HepG2 (cell line): ENCODE measurements around the gene IFNA2. TPM values are rescaled to one million over a fixed set of nuclear protein-coding genes. Genes with fewer than 3 reads are reported as not detected.

Source experiments
- ATF1 ChIP-seq: IDR thresholded peaks from 2 replicates; pipeline ENCODE4 v1.6.1; 2016; ENCODE audit warnings: mild to moderate bottlenecking, control low read depth
- ATF4 ChIP-seq, 2 experiments: fragments of 450-650 bp in 1 of 2; sonication (generic) in 1 of 2; formaldehyde crosslinking; IDR thresholded peaks; 2 replicates each; pipeline versions ENCODE4 v1.5.0 to v1.8.0; 2020 to 2022; ENCODE audit warnings: mild to moderate bottlenecking in 1 of 2, missing genetic modification reagents in 1 of 2
- CREBL2 ChIP-seq: sonication (generic); formaldehyde crosslinking; IDR thresholded peaks from 2 replicates; pipeline ENCODE4 v1.8.1; 2023; ENCODE audit warnings: missing genetic modification reagents, mild to moderate bottlenecking, borderline replicate concordance
- DRAP1 ChIP-seq: IDR thresholded peaks from 2 replicates; pipeline ENCODE4 v1.6.1; 2016; ENCODE audit warnings: missing genetic modification reagents, missing compliant biosample characterization
- KDM5A ChIP-seq: fragments of 200-600 bp; sonication (generic); IDR thresholded peaks from 2 replicates; pipeline ENCODE4 v1.7.0; 2018; ENCODE audit warnings: antibody characterized with exemption, mild to moderate bottlenecking, low read length, borderline replicate concordance
- MEIS2 ChIP-seq: sonication (generic); formaldehyde crosslinking; IDR thresholded peaks from 2 replicates; pipeline ENCODE4 v1.9.0; 2021; ENCODE audit warnings: mild to moderate bottlenecking, missing genetic modification reagents
- MXD3 ChIP-seq: IDR thresholded peaks from 2 replicates; pipeline ENCODE4 v1.6.1; 2016; ENCODE audit warnings: mild to moderate bottlenecking, missing biosample characterization, missing genetic modification reagents
- RERE ChIP-seq: IDR thresholded peaks from 2 replicates; pipeline ENCODE4 v1.6.1; 2016; ENCODE audit warnings: low read depth, missing genetic modification reagents, missing compliant biosample characterization
- SRSF9 ChIP-seq: fragments of 200-400 bp; formaldehyde crosslinking; IDR thresholded peaks from 2 replicates; pipeline ENCODE4 v1.6.1; 2018; ENCODE audit warnings: borderline replicate concordance, mild to moderate bottlenecking, low read depth, low read length; ENCODE audit not compliant: insufficient read depth, poor library complexity, severe bottlenecking
- THYN1 ChIP-seq: sonication (generic); formaldehyde crosslinking; IDR thresholded peaks from 2 replicates; pipeline ENCODE4 v1.8.1; 2023; ENCODE audit warnings: low read depth, mild to moderate bottlenecking, moderate library complexity, missing genetic modification reagents, borderline replicate concordance
- TOPORS ChIP-seq: sonication (generic); formaldehyde crosslinking; IDR thresholded peaks from 2 replicates; pipeline ENCODE4 v1.8.0; 2023; ENCODE audit warnings: mild to moderate bottlenecking, missing genetic modification reagents
- ZBTB3 ChIP-seq: sonication (generic); formaldehyde crosslinking; IDR thresholded peaks from 2 replicates; pipeline ENCODE4 v1.4.0; 2020; ENCODE audit warnings: low read depth, mild to moderate bottlenecking, moderate library complexity, missing genetic modification reagents, borderline replicate concordance
- ZNF484 ChIP-seq: sonication (generic); formaldehyde crosslinking; IDR thresholded peaks from 2 replicates; pipeline ENCODE4 v1.5.1; 2020; ENCODE audit warnings: mild to moderate bottlenecking, low read depth, missing genetic modification reagents, borderline replicate concordance
- ZNF589 ChIP-seq: sonication (generic); formaldehyde crosslinking; conservative IDR thresholded peaks from 2 replicates; pipeline ENCODE4 v1.8.0; 2022; ENCODE audit warnings: mild to moderate bottlenecking, moderate library complexity, missing genetic modification reagents
- ZNF607 ChIP-seq: sonication (generic); formaldehyde crosslinking; IDR thresholded peaks from 2 replicates; pipeline ENCODE4 v1.5.1; 2020; ENCODE audit warnings: missing genetic modification reagents, mild to moderate bottlenecking, borderline replicate concordance
- ZXDC ChIP-seq: sonication (generic); formaldehyde crosslinking; IDR thresholded peaks from 2 replicates; pipeline ENCODE4 v1.5.0; 2020; ENCODE audit warnings: mild to moderate bottlenecking, missing genetic modification reagents
- polyA plus RNA-seq, 8 experiments: library from polyadenylated mRNA; depleted of rRNA in 3 of 8; stranded (reverse) in 7 of 8; unstranded in 1 of 8; fragments of >200 nt; fragmentation: Illumina TruSeq in 4 of 8; extraction: Trizol in 4 of 8; gene quantifications; 2 replicates each; pipeline versions ENCODE4 v1.2.1 to v1.2.3, GENCODE V29; 2011 to 2016; ENCODE audit warnings: low read depth in 4 of 8, missing spikeins in 1 of 8, mixed read lengths in 1 of 8; ENCODE audit not compliant: insufficient read depth in 1 of 8
- total RNA-seq, 5 experiments: library from RNA; depleted of rRNA; stranded (reverse); fragments of >200 nt; fragmentation: Illumina TruSeq; extraction: Trizol; gene quantifications; 2 replicates each; pipeline ENCODE4 v1.2.3, GENCODE V29; 2016; ENCODE audit warnings: low read depth in 1 of 5

Gene IFNA2
- total and polyA plus RNA-seq, 2 of the 13 experiments (the other 11 are each of a cell fraction or from before 2014, with no cell fraction given), result not detected

GRCh38 chr9:21334701-21335632 is 50.2 kb downstream of the IFNA2 start, which contains the start of gene KLHL9 (continued):
- TF ChIP-seq ZXDC (peak; percentile 78), MEIS2 (CRISPR knock-in tag) (peak; percentile 51; the same call in 1 of the 2 replicates), SRSF9 (no peak), TOPORS (CRISPR knock-in tag) (no peak), ATF4 (CRISPR knock-in tag; IDR thresholded peaks at IDR 0.05) (0 out of 4 replicates have a peak, but pooled peaks of 1 of the 2 experiments have one; percentile 36), THYN1 (no peak), ZNF589 (CRISPR knock-in tag) (peak; percentile 49; the same call in 1 of the 2 replicates), MXD3 (CRISPR knock-in tag) (peak; percentile 78), ZNF484 (CRISPR knock-in tag) (0 out of 2 replicates have a peak, but pooled peaks have one; percentile 64), RERE (no peak), ATF1 (CRISPR knock-in tag) (no peak), CREBL2 (CRISPR knock-in tag) (no peak; the same call in 1 of the 2 replicates), ZBTB3 (0 out of 2 replicates have a peak, but pooled peaks have one; percentile 21), DRAP1 (CRISPR knock-in tag) (no peak), ZNF607 (CRISPR knock-in tag) (peak; percentile 86), KDM5A (0 out of 2 replicates have a peak, but pooled peaks have one; percentile 42)
